ENCODE data around the gene DOCK2.

- TF ChIP-seq, protein P1, sequence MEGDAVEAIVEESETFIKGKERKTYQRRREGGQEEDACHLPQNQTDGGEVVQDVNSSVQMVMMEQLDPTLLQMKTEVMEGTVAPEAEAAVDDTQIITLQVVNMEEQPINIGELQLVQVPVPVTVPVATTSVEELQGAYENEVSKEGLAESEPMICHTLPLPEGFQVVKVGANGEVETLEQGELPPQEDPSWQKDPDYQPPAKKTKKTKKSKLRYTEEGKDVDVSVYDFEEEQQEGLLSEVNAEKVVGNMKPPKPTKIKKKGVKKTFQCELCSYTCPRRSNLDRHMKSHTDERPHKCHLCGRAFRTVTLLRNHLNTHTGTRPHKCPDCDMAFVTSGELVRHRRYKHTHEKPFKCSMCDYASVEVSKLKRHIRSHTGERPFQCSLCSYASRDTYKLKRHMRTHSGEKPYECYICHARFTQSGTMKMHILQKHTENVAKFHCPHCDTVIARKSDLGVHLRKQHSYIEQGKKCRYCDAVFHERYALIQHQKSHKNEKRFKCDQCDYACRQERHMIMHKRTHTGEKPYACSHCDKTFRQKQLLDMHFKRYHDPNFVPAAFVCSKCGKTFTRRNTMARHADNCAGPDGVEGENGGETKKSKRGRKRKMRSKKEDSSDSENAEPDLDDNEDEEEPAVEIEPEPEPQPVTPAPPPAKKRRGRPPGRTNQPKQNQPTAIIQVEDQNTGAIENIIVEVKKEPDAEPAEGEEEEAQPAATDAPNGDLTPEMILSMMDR (IDR thresholded peaks at IDR 0.05; ENCODE audit: insufficient read depth, low read length, poor library complexity, severe bottlenecking): no peak
- no peak for TF ChIP-seq EZH2phosphoT487 (conservative IDR thresholded peaks at IDR 0.05; ENCODE audit: low read length)
These were observed 45.4 kb upstream of the DOCK2 start for GRCh38 chr5:169591636-169592035.
